ENCODE data around the gene NDUFA8. TPM values are rescaled to one million over a fixed set of nuclear protein-coding genes. Genes with fewer than 3 reads are reported as not detected.

Gene NDUFA8
- total and polyA plus RNA-seq, 10 of the 15 experiments (the other 5 are each of a cell fraction or from before 2014, with no cell fraction given) = 44.9 to 159 (median 90.8) TPM

DNA sequence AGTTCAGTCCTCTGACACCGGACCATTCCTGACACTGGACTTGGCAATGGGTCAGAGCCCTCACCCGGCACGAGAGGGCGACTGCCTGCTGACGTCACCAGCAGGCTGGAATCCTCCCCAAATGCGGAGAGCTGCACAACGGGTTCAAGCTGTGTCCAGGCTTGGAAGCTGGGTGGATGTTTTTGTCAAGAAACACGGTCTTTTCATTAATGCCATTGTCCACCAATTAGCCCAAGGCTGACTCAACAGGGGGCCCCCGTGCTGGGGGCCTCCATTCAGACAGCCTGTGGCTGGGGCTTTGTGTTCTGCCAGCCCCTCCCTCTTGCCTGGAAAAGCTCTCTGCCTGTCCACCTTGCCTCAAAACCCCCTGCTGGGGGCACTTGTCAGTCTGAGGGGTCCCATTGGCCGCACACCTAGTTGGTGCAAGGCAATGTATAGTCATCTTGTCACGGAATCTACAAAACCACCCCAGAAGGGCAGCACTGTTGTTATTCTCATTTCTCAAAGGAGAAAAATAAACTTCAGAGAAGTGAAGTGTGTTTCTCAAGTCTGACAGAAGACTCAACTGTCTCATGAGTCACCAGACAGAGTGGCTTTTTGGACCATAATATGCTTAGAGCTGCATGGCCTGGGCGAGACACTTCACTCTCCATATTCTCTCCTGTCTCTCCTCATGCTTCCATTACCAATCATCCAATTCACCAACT is 24.6 kb downstream of the NDUFA8 start:
- CTCF ChIA-PET = interaction anchor here (1.0 to 1.4 kb wide), 4 partner anchors 8 to 11 kb away, joined by 3 to 10 read pairs (median 4); no protein-coding TSS in a partner anchor
- Histone ChIP-seq H3K9ac (ENCODE audit: control insufficient read depth, insufficient read depth, low read length) (no peak overlapping the region), H3K4me2 (ENCODE audit: control insufficient read depth, insufficient read depth) (no peak overlapping the region), H3K36me3 (ENCODE audit: control insufficient read depth in 2 of 2, insufficient read depth in 2 of 2, low read length in 1 of 2) (no peaks in the 10 kb centered on the region), H3K27me3 (replicated peaks in 1 of 2; ENCODE audit: control insufficient read depth in 2 of 2, insufficient read depth in 2 of 2, low read length in 1 of 2) (peaks cover 0 to 2% of the 10 kb centered on the region in 2 experiments; a peak in 2 of 4 replicates), H4K20me1 (ENCODE audit: control insufficient read depth, insufficient read depth) (no peaks in the 10 kb centered on the region), H3K79me2 (ENCODE audit: control insufficient read depth, insufficient read depth, low read length) (no peaks in the 10 kb centered on the region), H3K27ac (ENCODE audit: control insufficient read depth, insufficient read depth) (no peak overlapping the region), H3K9me3 (replicated peaks; ENCODE audit: control insufficient read depth, insufficient read depth, low read length) (no peaks in the 10 kb centered on the region), H2AFZ (ENCODE audit: control insufficient read depth, low read depth, low read length) (no peak overlapping the region), H3K4me3 (no peak overlapping the region), H3K4me1 (ENCODE audit: control insufficient read depth, insufficient read depth, low read length) (no peaks in the 10 kb centered on the region)
- FAIRE-seq = no peak
- BruUV-seq (replicated peaks) = no TSS peak
- SMC1A ChIA-PET (ENCODE audit: uncharacterized antibody, unreplicated experiment) = interaction anchor here (0.9 kb wide), 1 partner anchor 12 kb away, joined by 3 read pairs; no protein-coding TSS in a partner anchor
- POLR2A ChIA-PET = interaction anchor here (0.6 kb wide), 1 partner anchor 15 kb away, joined by 4 read pairs; no protein-coding TSS in a partner anchor
- 39% methylated on average over 12 of the region's 12 CpGs for WGBS (ENCODE audit: insufficient coverage, insufficient replicate concordance, low lambda C conversion rate, missing lambda C conversion rate)
- no peak for TF ChIP-seq ESRRA (IDR thresholded peaks at IDR 0.05; ENCODE audit: low read length)
- TF ChIP-seq ZNF384 (IDR thresholded peaks at IDR 0.05; ENCODE audit: borderline replicate concordance, low read depth, low read length) = no peak
- TF ChIP-seq, protein P1, sequence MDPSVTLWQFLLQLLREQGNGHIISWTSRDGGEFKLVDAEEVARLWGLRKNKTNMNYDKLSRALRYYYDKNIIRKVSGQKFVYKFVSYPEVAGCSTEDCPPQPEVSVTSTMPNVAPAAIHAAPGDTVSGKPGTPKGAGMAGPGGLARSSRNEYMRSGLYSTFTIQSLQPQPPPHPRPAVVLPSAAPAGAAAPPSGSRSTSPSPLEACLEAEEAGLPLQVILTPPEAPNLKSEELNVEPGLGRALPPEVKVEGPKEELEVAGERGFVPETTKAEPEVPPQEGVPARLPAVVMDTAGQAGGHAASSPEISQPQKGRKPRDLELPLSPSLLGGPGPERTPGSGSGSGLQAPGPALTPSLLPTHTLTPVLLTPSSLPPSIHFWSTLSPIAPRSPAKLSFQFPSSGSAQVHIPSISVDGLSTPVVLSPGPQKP (IDR thresholded peaks at IDR 0.05; ENCODE audit: low read depth, low read length) = no peak
- TF ChIP-seq TCF7 (IDR thresholded peaks at IDR 0.05; ENCODE audit: borderline replicate concordance) = no peak
- TF ChIP-seq SREBF2 (IDR thresholded peaks at IDR 0.05; ENCODE audit: low read length) = no peak
- TF ChIP-seq RFX5 (IDR thresholded peaks at IDR 0.05; ENCODE audit: low read depth, low read length) = no peak
- TF ChIP-seq MXI1 (IDR thresholded peaks at IDR 0.05; ENCODE audit: low read depth, low read length) = no peak
- no peak for TF ChIP-seq WRNIP1 (IDR thresholded peaks at IDR 0.05; ENCODE audit: borderline replicate concordance, low read depth, low read length)
- RAD21 ChIA-PET (ENCODE audit: unreplicated experiment) = interaction anchor here (0.7 kb wide), 1 partner anchor 329 kb away, joined by 3 read pairs; no protein-coding TSS in a partner anchor
- ATAC-seq = no peak
- intact Hi-C loops (cut with micrococcal nuclease; ENCODE audit: unreplicated experiment) (no loop called here), in situ Hi-C loops (cut with MboI) (no loop called here)
- no peak for DNase-seq (ENCODE audit: low read depth, low spot score)

All from GM12878 (cell line).